Neural cell (in vitro differentiated cells): Measurements from ENCODE around the gene INPP5A.

Experiments used
- EP300 ChIP-seq: fragments of 450-650 bp; conservative IDR thresholded peaks from 2 replicates; pipeline ENCODE4 v1.6.1; 2014; ENCODE audit warnings: antibody characterized with exemption, mild to moderate bottlenecking, moderate library complexity; ENCODE audit not compliant: poor library complexity, severe bottlenecking
- RAD21 ChIP-seq: fragments of 450-650 bp; conservative IDR thresholded peaks from 2 replicates; pipeline ENCODE4 v1.6.1; 2014; ENCODE audit warnings: antibody characterized with exemption, mild to moderate bottlenecking, moderate library complexity

DNA sequence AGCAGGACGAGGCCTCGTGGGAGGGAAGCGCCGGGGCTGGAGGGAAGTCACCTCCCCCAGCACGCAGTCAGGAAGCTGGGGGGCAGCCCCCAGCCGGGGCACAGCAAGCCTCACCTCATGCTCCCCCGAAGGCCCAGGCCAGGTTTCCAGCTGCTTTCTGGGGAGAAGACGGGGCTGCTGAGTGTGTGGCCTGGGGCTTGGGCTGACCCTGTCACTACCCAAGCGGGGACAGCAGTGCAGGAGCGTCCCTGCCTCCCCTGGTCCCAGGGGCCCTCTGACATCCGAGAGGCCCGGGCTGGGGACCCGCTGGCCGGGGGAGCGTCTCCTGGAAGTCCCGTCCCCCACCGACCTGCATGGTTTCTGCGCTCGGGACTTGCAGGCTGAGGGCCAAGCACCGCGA lies 268.0 kb downstream of the INPP5A start:
- TF ChIP-seq EP300 (no peak), RAD21 (no peak)
